Stimulated activated CD4-positive, alpha-beta T cell treated with anti-CD3 and anti-CD28 coated beads, TNF-alpha, amount 100 ng/mL, for 4 hours (primary cell): ENCODE measurements around the gene KLK13.

Experiments
- DNase-seq, 3 experiments: peaks; one replicate each; pipeline ENCODE4 v3.0.0-alpha.2; 2020; ENCODE audit warnings: low read depth in 3 of 3

The KLK13 gene

DNA sequence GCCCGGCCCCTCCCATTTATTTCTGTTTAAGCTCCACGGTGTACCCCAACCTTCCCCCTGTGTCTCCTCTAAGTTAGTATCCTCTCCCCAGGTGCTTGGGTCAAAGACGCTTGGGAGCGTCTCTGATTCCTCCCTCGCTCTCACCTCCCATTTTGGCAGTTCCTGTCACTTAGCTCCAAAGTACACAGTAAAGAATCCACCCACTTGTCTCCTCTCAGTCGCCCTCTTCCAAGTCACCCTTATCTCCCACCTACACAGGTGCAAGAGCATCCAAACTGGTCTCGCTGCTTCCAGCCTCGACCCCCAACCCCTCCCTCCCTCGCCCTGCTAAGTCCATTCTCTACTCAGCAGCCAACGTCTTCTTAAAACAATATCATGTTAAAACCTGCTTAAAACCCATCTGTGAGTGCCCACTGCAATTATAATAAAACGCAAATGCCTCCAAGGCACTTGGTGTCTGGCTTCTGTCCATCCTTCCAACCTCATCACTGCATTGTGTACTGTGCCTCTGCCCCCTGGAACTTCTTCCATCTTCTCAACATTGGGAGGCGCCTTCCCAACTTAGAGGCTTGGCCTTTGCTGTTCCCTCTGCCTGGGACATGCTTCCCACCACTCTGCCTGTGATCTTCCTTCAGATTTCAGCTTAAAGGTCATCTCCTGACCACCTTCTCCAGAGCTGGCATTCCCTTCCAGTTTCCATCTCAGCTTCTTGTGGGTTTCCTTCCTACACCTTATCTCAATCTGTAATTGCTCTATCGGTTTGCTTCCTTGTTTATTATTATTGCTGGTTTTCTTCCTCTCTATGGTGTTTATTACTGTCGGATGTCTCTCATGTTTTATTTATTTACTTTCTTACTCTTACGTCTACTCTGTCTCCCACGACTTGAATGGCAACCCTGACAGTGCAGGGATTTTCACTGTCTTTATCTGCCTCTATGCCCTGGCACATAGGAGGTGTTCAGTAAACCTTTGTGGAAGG lies 27.3 kb upstream of the KLK13 start:
- no peak for DNase-seq

DNA sequence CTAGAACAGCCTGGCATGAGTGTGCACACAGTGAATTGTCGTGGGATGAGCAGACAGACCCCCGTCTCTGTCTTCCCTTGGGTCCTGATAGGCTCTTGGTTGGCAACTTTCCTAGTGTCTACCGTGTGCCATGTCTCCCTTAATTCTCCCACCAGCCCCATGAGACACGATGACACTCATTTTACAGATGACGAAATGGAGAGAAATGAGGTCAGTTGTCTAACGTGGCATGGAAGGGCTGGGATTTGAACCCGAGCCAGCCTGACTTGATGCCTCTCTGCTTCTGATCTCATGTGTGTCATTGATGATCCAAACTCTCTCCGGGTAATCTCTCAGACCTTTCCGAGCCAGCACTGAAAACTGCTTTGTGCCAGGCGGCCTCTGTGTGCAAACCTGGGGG lies 26.2 kb upstream of the KLK13 start:
- no peak for DNase-seq

DNA sequence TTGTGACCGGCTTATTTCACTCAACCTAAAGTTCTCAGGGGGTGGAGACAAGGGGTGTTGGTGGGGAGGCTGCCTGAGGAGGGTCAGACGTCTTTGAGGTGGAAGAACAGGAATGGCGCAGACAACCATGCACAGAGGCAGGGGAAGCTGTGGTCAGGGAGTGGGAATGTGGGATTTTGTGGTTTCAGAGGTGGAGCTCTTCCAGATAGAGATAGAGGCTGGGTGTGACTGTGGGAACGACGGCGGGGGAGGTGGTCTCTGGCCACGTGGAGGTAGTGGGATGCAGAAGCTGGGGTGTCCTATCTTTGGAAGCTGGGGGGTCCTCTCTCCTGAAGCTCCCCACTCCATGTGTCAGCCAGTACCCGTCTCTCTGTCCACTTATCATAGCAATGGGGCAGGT lies 25.6 kb upstream of the KLK13 start:
- no peak for DNase-seq

DNA sequence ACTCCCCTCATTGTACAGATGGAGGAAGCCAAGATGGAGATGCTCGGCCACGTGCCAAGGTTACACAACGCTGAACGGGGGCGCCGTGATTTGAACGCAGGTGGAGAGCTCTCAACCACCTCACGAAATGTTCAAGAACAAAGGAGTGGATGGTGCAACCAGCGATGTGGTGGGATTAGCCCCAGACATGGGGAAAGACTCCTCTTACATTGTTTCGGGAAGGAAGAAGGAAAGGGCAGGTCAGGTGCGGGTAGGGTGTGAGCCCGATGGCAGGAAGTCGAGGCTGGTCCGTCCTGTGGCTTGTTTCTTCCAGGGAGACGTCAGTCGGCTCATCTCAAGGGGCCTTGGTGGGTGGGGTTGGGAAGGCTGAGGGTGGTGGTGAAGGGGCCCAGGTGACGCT lies 24.9 kb upstream of the KLK13 start:
- no peak for DNase-seq

DNA sequence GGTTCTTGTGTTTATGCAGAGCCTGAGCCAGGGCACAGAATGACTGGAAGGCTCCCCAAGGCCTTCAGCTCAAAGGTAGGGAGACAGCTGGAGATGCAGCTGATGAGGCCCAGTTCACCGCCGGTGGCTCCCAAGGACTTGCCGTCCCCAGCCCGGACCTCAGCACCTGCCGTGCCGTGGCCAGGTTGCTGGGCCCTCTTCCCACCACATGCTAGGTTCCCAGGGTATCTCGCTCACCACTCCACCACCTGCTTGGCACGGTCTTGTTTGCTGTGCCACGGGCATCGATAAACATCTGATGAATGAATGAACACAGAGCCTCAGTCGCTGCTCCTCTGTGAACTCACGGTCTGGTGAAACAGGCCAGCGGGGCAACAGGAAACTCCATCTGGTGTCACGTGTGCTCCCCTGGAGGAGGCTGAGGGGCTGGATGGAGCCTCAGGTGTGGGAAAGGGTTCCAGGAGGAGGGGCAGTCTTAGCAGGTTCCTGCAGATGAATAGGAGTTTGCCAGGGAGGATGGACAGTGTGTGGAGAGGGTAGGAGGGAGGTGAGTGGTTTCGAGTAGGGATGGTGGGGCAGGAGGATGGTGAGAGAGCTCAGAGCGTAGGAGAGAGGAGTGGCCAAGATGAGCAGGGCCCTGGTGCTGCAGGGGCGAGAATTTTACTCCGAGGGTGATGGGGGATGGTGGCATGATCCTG lies 21.4 kb upstream of the KLK13 start:
- DNase-seq, result no peak

DNA sequence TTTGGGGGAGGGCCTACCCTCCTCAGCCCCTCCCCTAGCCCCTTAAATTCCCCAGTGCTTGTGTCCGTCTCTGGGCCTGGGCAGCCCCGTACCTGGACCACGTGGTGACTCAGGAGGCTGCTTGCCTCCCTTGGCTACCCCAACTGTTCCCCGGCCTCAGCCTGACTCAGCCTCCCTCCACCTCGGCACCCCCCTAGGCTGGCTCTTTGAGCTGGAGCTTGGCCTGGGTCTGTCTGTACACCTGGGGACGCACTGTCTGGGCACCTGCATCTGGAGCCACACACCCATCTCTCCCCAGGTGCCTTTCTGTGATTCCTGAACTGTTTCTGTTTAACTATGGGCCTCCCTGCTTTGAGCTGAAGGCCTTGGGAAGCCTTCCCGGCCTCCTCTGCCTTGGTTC lies 19.6 kb upstream of the KLK13 start:
- no peak for DNase-seq

DNA sequence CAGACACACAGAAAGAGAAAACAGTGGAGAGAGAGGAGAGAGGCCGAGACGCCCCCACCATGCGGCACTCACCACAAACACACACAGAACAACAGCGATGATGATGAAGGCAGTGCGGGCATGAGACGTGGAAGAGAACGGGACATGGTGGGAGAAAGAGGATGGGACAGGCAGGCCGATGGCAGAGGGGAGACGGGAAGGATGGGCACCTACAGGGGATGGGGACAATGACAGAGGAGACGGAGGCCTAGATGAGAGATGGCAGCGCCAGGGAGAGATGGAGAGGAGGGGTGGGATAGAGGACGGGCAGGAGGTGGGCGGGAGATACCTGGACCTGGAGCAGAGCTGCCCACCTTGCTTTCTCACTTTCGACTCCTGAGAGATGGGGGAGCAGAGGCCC lies 18.9 kb upstream of the KLK13 start:
- no peak for DNase-seq

DNA sequence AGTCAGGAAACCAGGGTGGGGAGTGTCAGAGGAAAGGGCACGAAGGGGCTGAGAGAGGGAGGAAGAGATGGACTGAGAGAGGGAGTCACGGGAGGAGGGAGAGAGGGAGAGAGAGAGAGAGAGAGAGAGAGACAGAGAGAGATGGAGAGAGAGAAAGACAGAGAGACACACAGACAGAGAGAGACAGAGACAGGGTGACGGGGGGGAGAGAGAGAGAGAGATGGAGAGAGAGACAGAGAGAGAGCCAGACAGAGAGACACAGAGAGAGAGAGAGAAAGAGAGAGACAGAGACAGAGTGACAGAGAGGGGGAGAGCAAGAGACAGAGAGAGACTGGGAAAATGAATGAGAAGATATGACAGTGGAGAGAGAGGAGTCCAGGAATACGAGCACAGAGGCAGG lies 18.3 kb upstream of the KLK13 start:
- DNase-seq, result no peak

DNA sequence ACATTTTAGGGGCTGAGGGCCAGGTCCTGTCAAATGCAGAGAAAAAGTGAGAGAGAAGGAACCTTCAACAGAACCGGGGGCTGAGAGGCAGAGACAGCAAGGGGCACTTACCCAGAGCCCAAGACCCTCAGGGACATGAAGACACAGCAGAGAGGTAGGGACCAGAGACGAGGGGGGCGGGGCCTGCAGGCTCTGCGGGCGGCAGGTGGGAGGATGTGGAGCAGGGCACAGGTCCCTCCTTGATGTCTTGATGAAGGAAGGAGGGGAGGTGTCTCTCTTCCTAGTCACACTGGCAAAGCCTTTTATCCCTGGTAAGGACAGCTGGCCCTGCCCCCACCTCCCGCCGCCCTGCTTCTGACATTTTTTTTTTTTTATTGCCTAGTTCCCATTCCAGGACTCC lies 17.7 kb upstream of the KLK13 start, which contains the start of gene KLK14:
TSS of gene KLK14 (minus strand) at position 277 of the 400 bp plus-strand sequence. CDS start at position 4, 273 bp downstream.
- no peak for DNase-seq

DNA sequence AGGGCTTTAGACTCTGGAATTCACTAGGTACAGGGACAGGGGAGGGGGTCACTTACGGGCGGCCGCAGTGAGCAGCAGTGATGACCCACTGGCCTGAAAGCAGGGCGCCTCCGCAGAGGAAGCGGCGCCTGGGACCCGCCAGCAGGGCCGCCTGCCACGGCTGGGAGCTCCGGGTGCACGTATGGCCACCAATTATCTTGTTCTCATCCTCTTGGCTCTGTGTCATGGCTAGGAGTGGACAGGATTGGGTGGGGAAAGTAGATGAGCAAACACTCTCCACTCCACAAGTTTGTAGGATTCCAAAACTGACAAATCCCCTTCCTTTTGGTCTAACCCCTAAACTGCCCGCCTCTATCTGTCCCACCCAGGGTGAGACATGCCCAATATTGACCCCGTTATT lies 16.6 kb upstream of the KLK13 start:
- no peak for DNase-seq

DNA sequence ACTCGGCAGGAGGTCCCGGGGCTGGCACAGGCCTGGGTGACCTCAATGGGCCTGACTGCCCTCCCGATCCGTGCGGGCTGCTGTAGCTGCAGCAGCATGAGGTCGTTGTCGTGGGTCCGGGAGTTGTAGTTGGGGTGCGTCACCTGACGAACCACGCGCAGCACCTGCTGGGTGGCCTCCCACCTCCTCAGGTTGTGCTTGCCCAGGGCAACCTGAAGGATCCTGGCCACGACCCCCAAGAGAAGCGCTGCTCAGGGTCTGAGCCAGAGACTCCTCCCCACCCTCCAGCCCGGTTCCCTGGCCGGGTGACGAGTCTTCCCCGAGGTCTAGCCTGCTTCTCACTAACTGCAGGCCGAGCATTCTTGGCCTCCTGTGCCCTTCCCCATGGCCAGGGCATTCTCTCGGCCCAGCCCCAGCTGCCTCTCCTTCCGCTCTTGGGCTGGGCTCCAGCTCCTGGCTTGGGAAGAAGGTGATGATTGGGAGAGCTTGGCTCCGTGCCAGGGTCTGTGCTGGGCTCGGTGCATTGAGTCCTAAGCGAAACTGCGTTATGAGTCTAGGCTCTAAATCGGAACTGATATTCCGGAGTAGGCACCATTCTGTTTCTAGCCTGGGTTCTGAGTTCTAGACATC lies 14.7 kb upstream of the KLK13 start:
- no peak for DNase-seq

DNA sequence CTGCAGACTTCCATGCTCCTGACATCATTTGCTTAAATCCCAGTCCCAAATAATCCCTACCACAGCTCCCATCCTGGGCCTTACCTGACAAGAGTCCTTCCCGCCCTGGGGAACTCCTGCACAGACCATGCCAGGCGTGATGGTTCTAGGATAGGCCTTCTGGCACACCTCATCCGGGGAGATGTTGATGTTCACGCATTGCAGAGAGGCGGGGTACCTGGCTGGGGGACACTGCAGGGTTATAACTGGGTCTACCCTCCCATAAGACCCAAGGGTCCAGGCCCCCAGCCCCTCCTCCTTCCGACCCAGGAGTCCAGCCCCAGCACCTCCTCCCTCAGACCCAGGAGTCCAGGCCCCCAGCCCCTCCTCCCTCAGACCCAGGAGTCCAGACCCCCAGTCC lies 13.8 kb upstream of the KLK13 start:
- DNase-seq, result no peak

DNA sequence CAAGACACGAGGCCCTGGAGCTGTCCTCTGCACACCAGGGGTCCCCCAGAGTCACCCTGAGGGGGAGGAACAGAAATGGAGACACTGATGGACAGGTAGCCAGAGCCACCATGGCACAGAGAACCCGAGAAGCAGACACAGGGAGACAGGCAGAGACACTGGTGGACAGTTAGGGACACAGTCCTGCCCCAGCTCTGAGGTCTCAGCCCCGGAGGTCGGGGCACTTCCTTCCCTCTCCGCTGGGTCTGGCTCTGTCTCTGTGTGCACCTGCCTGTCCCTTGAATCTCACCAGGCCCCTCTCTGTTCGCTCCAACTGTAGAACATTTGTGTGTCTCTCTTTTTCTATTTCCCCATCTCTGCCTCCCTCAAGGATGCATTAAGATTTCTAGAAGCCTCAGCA lies 13.2 kb upstream of the KLK13 start:
- no peak for DNase-seq

DNA sequence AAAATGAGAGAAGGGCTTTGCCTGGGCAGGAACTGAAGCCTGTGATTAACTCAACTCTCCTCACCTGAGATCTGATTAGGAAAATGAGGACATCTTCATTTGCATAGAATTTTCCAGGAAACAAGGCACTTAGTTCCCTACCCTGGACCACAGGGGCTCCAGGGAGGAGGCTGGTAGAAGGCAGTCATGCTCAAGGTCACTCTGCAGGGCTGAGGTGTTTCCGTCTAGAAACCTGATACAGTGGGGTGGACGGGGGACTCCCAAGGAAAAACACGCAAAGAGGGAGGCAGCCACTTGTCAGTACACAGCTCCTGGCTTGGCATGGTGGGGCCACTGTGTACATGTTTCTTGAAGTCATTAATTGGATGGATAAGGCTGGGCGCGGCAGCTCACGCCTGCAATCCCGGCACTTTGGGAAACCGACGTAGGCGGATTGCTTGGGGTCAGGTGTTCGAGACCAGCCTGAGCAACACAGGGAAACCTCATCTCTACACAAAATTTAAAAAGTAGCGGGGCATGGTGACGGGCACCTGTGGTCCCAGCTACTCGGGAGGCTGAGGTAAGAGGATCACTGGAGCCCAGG lies 11.8 kb upstream of the KLK13 start:
- no peak for DNase-seq

DNA sequence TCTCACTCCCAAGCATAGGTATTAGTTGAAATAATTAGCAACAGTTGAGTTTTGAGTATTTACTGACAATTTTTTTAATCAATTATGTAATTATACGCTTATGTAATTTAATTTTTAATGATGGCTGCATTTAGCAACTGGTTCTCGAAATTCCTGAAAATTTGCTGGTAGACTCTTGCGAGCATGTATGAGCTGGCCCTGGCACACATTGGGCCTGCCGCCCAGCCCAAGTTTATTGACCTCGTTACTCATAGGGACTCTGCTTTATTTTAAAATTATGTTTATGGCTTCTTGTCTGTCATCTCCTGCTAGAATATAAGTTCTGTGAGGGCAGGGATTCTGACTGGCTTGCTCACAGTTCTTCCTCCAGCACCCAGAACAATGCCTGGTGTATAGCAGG lies 11.1 kb upstream of the KLK13 start:
- no peak for DNase-seq

DNA sequence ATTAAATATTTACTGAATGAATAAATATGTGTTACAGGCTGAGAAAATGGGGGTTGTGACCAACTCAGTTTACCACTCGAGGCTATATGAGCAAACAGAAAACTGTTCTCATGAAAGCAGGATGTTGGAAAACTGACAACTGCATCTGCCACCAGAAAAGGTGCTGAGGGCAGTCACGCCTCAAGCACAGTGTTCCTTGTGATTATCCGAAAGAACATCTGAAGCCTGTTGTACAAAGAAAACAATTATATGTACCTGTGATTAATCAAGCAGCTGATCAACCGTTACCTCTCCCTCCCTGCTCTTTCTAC lies 6.2 kb upstream of the KLK13 start:
- DNase-seq, result no peak

DNA sequence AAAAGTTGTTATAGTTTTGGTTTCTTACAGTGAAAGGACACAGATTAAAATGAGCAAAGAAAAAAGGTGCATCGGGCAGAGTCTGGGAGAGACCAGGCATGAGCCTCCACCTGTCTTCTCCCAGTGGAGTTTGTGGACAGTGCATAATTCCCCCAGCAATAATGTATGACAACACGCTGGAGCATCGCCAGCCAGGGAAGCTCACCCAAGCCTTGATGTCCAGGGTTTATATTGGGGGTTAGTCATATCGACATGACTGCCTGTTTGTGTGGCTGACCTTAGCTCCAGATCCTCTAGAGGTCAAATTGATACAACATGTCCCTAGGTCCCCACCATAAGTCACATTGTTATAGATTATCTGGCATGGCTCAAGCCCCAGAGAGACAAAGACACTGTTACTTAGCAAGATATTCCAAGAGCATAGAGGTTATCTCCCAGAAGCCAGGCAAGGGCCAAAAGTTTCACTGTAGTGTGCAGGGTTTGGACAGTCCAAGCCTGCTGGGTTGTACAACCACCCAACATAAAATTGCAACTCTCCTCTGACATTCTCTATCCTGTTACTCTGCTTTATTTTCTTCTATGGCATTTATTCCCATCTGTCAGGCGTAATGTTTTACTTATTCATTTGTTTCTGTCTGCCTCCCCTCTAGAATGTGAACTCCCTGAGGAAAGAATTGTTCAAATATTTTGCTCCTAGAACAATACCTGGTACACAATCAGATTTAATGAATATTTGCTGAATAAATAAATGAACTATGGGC lies 5.6 kb upstream of the KLK13 start:
- DNase-seq, result no peak

DNA sequence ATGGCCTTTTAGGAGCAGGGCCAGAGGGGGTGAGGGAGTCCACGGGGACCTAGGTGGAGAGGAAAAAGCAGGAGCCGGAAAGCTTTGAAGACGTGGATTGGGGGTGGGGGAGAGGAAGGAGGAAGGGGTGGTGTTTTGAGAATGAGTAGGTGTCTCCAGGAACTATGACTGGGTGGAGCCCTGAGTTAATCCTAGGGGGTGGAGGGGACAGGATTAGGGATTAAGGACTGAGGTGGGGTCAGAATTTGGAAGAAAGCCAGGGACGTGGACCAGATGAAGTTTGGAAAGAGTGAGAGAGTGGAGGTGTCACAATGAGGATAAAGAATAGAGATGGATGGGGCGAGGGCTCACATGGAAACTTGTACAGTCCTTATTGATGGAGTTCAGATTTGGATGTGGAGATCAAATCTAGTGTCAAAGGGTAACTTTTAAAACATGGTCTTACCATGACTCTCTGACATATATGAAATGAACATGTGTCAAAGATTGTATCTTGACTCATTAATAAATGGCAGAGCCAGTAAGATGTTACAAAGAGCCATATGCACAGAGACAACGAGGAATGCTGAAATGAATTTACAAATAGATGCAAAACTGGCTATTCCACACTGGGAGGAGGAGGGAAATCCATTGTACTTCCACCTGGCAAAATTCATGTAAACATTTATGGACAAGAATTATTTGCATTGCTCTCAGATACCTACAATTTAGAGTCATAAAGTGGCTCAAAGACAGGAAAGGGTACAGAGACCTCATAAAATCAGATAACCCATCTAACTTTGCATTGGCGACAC lies 1.7 kb upstream of the KLK13 start:
- DNase-seq, result no peak

DNA sequence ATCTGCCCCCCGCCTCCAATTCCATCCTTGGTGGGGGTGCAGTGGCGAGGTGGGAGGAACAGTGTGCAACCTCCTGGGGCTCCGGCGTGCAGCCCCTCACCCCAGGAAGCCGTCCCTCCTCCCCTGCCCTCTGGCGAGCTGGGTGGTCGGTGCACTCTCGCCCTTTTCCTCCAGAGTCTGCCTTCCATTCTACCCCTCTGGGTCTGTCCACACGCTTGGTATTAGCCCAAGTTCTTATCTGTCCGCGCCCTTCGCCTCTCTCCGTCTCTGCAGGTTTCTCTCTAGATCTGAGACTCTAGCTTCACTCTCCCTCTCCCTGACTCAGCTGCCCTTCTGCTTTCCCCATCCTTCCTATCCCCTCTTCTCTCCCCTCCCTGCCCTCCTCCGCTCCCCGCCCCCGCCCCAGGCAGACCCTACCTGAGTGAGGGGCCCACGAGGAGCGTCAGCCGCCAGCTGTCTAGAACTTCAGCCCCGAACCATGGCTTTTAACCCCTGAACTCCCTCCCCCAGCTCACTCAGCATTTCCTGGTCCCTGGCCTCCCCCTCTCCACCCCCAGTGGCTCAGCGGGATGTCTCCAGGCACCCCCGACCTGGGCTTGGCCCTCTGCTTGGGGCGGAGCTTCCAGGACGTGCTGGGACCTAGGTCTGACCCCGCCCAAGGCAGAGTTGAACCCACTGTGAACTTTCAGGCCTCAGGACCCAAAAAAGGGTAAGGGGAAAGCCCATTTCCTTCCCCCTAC lies 499 bp upstream of the KLK13 start:
- DNase-seq, result no peak

DNA sequence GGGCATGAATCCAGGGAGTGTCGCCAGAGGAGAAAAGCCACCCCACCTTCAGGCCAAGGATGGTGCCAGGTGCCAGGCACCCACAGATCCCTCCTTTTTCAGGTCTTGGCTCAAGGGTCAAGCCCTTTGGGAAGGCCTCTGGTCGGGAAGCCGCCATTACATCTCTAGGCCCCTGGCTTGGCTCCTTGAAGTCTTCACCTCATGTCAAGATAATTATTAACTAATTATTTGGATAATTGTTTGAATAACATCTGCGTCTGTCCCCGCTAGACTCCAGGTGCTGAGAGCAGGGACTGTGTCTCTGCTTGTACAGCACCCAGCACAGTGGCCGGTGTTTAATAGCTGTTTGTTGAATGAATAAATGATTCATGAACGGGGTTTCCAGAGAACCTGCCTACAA lies 1.2 kb downstream of the KLK13 start:
- no peak for DNase-seq
